B cell (primary cell): Measurements from ENCODE around the gene TRAFD1.

ENCODE experiments used
- EZH2 ChIP-seq: IDR thresholded peaks from 2 replicates; pipeline ENCODE4 v1.6.1; 2012; ENCODE audit warnings: borderline replicate concordance, low read depth, mild to moderate bottlenecking, moderate library complexity, low read length; ENCODE audit not compliant: insufficient read depth, poor library complexity, severe bottlenecking
- TF ChIP-seq, protein P1 (sequence below): fragments of 200-600 bp; IDR thresholded peaks from one replicate; pipeline ENCODE4 v1.8.0; 2022; ENCODE audit warnings: antibody characterized with exemption, mild to moderate bottlenecking

DNA sequence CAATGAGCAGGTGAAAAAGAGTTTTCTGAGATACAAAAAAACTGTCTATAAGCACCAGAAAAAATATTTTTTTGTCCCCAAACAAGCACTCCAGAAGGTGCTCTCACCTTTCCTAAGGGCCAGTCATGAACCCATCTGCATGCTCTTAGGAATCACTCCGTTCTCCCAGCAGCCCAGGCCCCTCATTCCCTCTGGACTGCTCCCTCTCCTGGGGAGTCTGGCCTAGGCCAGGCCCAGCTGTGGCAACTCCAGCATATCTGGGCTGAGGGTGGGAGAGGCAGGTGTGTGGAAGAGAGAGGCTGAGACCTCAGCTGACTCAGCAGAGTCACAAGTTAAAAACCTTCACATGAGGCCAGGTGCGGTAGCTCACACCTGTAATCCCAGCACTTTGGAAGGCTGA lies 54.6 kb downstream of the TRAFD1 start:
- TF ChIP-seq, protein P1, sequence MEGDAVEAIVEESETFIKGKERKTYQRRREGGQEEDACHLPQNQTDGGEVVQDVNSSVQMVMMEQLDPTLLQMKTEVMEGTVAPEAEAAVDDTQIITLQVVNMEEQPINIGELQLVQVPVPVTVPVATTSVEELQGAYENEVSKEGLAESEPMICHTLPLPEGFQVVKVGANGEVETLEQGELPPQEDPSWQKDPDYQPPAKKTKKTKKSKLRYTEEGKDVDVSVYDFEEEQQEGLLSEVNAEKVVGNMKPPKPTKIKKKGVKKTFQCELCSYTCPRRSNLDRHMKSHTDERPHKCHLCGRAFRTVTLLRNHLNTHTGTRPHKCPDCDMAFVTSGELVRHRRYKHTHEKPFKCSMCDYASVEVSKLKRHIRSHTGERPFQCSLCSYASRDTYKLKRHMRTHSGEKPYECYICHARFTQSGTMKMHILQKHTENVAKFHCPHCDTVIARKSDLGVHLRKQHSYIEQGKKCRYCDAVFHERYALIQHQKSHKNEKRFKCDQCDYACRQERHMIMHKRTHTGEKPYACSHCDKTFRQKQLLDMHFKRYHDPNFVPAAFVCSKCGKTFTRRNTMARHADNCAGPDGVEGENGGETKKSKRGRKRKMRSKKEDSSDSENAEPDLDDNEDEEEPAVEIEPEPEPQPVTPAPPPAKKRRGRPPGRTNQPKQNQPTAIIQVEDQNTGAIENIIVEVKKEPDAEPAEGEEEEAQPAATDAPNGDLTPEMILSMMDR: no peak
- no peak for TF ChIP-seq EZH2
